GM19043 (cell line): ENCODE measurements around the gene ACP1.
"Not testable (repeated sequence)": the region's sequence is repeated elsewhere in the genome, so short reads cannot be mapped to it uniquely, and the experiment has no call there.

Source experiments
- ATAC-seq: cut with Tn5 transposase; IDR thresholded peaks from one replicate; pipeline ENCODE4 v1.9.1; 2021; ENCODE audit warnings: low read depth; ENCODE audit not compliant: unreplicated experiment

ACP1 gene

GRCh38 chr2:309148-309953 lies 44.6 kb downstream of the ACP1 start:
- no peak for ATAC-seq

GRCh38 chr2:309954-310510 lies 45.3 kb downstream of the ACP1 start:
- ATAC-seq: no peak

GRCh38 chr2:310994-311393 lies 46.2 kb downstream of the ACP1 start:
- no peak for ATAC-seq

- no peak for ATAC-seq
Measured at GRCh38 chr2:313991-314390, 49.2 kb downstream of the ACP1 start.

GRCh38 chr2:314561-315336 lies 50.0 kb downstream of the ACP1 start:
- ATAC-seq: no peak

GRCh38 chr2:315925-316324 lies 51.2 kb downstream of the ACP1 start:
- not testable (repeated sequence) for ATAC-seq

- no peak for ATAC-seq
Measured at GRCh38 chr2:316381-316780, 51.6 kb downstream of the ACP1 start.

- peak; percentile 58 for ATAC-seq
Measured at GRCh38 chr2:317501-318424, 53.0 kb downstream of the ACP1 start.

- no peak for ATAC-seq
Measured at GRCh38 chr2:319059-319600, 54.4 kb downstream of the ACP1 start.

GRCh38 chr2:320561-320960 lies 55.8 kb downstream of the ACP1 start:
- ATAC-seq: no peak

GRCh38 chr2:322326-322725 lies 57.6 kb downstream of the ACP1 start:
- ATAC-seq: no peak

- ATAC-seq: no peak
Measured at GRCh38 chr2:323035-323434, 58.3 kb downstream of the ACP1 start.
